Fibroblast of lung (primary cell): ENCODE measurements around the gene NCAPH2.

Experiments
- EZH2 ChIP-seq: IDR thresholded peaks from 2 replicates; pipeline ENCODE4 v1.5.1; 2012; ENCODE audit warnings: low read length, control low read depth, mild to moderate bottlenecking; ENCODE audit errors: missing control alignments
- TF ChIP-seq, protein P1 (sequence below), 2 donors: IDR thresholded peaks in 1 of 2; conservative IDR thresholded peaks in 1 of 2; 1 replicate in 1 of 2; 2 replicates in 1 of 2; pipeline ENCODE4 v1.5.1; 2011 to 2012; ENCODE audit warnings: low read length in 2 of 2, control low read depth in 1 of 2, inconsistent platforms in 1 of 2, low read depth in 1 of 2, mild to moderate bottlenecking in 1 of 2

- TF ChIP-seq, protein P1, sequence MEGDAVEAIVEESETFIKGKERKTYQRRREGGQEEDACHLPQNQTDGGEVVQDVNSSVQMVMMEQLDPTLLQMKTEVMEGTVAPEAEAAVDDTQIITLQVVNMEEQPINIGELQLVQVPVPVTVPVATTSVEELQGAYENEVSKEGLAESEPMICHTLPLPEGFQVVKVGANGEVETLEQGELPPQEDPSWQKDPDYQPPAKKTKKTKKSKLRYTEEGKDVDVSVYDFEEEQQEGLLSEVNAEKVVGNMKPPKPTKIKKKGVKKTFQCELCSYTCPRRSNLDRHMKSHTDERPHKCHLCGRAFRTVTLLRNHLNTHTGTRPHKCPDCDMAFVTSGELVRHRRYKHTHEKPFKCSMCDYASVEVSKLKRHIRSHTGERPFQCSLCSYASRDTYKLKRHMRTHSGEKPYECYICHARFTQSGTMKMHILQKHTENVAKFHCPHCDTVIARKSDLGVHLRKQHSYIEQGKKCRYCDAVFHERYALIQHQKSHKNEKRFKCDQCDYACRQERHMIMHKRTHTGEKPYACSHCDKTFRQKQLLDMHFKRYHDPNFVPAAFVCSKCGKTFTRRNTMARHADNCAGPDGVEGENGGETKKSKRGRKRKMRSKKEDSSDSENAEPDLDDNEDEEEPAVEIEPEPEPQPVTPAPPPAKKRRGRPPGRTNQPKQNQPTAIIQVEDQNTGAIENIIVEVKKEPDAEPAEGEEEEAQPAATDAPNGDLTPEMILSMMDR (conservative IDR thresholded peaks at IDR 0.05 in 1 of 2, IDR thresholded peaks at IDR 0.05 in 1 of 2; ENCODE audit: low read depth in 1 of 2, low read length in 2 of 2) = no peak
- no peak for TF ChIP-seq EZH2
Observed at GRCh38 chr22:50502628-50503474, 5.2 kb upstream of the NCAPH2 start.
